COLO668 (cell line): Measurements from ENCODE around the gene TMEM37.

ENCODE experiments used
- DNase-seq: peaks from one replicate; lab custom pipeline; 2025; ENCODE audit not compliant: unreplicated experiment; lab: John Stamatoyannopoulos, UW

Gene TMEM37

GRCh38 chr2:119451336-119452050 is 19.8 kb downstream of the TMEM37 start:
- DNase-seq = no peak

DNA sequence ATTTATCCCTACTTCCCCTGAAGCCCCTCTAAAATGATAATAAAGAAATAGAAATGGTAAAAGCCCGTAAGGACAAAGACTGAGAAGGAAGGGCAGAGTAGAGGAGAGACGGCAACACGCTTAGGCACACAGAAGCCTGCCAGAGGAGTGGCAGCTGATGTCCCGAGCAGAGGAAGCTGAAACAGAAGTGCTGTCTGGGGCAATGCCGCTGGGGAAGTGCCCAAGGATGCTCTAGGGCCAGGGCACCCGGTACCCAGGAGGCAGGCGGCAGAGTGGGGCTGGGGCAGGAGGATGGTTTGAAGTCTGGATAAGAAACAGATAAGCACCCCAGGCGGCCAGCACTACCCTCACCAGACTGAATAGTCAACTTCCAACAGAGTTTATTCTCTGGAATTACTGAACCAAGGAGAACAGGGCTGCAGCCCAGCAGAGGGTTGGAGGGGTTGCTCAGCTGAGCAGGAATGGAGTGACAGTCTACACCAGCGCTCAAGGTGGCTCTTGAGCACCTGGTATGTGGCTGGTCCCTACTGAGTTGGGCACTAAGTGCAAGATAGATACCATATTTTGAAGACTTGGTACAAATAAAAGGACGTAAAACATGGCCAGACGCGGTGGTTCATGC is 22.4 kb downstream of the TMEM37 start:
- DNase-seq = no peak

- no peak for DNase-seq
These were observed 23.5 kb downstream of the TMEM37 start for GRCh38 chr2:119455066-119455718.

- DNase-seq = no peak
These were observed 28.4 kb downstream of the TMEM37 start for GRCh38 chr2:119460076-119460475.

- no peak for DNase-seq
These were observed 30.2 kb downstream of the TMEM37 start for GRCh38 chr2:119461811-119462210.

- DNase-seq = no peak
These were observed 30.9 kb downstream of the TMEM37 start for GRCh38 chr2:119462574-119462973.

DNA sequence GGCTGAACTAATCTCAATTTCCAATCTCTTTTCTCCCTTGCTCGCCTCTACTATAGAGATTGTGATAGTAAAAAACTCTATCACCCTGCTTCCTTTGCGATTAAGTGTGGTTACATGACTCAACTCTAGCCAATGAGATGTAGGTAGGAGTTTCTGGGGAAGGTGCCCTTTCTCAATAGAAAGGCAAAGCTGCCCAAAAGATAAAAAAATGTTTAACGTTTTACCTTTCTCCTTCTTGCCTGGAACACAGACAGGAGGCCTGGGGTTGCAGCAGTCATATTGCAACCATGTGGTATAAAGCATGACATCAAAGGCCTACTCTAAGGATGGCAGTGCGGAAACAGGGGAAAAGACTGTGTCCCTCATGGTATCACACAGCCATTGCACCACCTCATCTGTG is 31.5 kb downstream of the TMEM37 start:
- DNase-seq = no peak

DNA sequence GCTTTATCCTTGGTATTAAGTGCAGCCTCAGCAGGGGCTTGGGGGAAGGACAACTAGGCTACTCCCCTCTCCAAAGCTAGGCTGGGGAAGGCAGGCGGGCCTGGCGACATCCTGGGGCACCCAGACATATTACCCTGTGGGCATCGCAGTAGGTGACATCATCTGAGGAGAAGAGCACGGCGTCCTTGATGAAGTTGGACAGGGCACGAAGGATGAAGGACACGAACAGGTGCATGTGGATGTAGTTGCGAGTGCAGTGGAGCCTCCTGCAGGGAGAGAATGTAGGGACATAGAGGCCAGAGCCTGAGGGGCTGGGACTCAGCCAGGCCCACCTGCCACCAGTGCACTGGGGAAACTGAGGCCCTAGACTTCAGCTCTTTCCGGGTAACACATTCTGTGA is 32.3 kb downstream of the TMEM37 start:
- no peak for DNase-seq

DNA sequence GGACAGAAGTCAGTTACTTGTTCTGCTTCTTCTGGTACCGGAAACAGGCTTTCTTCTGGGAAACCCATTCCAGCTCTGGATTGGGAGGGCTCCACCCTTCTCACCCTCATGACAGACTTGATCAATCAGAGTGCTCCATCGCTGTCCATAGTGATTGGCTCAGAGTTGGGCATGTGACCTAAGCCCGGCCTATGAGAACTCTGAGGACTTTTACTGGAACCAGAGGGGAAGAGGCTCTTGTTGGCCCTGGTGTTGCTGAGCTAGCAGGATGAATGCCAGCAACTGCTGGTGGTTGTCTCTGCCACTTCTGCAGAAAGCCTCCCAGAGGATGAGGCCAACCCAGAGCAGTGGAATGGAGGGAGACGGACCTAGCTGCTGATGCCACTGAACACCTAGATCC is 33.3 kb downstream of the TMEM37 start:
- no peak for DNase-seq

- DNase-seq = no peak
These were observed 34.0 kb downstream of the TMEM37 start for GRCh38 chr2:119465687-119466086.

DNA sequence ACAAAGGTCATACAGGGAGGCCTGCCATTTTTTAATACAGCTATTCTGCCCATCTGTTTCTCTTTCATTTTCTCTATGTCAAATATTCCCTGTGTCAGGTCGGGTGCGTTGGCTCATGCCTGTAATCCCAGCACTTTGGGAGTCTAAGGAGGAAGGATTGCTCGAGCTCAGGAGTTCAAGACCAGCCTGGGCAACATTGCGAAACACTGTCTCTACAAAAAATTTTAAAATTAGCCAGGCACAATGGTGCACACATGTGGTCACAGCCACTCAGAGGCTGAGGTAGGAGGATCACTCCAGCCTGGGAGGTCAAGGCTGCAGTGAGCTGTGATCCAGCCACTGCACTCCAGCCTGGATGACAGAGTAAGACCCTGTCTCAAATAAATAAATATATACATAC is 34.7 kb downstream of the TMEM37 start:
- DNase-seq = no peak

GRCh38 chr2:119468154-119468955 is 36.7 kb downstream of the TMEM37 start:
- DNase-seq = no peak

GRCh38 chr2:119469131-119469530 is 37.5 kb downstream of the TMEM37 start:
- no peak for DNase-seq

DNA sequence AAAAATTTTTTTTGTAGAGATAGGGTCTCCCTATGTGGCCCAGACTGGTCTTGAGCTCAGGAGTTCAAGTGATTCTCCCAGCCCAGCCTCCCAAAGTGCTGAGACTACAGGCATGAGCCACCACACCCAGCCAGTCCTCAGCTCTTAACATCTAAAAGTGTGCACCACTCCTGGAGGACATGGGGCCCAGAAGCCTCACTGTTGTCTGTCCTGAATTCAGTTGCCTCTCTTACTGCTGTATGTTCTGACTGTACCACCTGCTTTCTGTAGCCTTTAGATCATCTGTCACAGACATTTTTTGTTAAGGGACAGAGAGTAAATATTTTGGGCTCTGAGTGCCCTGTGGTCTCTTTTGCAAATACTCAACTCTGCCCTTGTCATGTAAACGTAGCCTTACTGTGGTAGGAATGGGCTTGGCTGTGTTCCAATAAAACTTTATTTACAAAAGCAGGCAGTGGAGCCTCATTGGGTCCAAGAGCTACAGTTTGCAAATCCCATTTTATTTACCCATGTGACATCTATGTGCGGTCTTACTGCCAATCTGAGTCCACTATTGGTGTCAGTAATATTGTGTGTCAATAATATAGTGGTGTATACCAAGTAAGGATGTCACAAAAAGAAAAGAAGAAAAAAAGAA is 38.1 kb downstream of the TMEM37 start:
- DNase-seq = peak; percentile 62

DNA sequence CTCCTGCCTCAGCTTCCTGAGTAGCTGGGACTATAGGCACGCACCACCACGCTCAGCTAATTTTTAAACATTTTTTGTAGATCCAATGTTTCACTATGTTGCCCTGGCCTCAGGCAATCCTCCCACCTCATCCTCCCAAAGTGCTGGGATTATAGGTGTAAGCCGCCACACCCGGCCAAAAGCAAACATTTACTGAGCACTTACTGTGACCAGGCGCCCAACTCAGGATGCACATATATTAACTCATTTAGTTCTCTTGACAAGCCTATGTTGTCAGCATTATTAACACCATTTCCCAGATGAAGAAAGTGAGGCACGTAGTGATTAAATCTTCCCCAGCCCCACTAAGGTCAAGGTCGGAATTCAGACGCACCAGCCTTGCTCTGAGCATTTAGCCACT is 41.1 kb downstream of the TMEM37 start:
- DNase-seq = peak; percentile 21

DNA sequence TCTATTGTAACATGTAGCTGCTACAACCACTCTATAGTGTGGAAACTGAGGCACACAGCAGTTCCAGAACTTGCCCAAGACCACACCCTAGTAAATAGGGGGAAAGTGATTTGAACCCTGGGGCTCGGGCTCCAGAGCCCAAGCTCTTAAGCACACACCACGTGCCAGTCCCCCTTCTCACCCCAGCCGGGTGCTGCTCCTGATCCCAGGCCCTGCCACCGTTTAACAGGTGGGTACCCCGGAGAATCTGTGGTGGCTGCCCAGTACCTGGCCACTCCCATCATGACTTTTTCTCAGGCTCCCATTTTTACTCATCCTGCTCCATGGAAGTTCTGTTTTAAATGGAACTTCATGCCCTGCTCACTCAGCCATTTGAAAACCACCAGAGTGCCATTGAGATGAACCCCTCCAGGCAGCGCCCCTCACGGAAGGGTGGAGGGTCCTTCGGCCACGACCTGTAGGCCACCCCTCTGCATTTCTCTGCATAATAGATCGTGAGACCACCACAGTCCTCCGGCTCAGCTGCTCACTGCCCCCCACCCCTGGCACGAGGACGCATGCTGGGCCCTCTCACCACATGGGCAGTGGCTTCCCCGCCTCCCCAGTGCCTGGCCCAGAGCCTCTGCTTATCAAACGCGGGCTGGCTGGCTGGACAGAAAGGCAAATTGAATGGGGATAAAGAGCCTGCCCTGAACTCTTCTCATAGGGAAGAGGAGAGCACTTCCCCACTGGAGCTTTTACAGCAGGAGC is 42.1 kb downstream of the TMEM37 start:
- DNase-seq = no peak

DNA sequence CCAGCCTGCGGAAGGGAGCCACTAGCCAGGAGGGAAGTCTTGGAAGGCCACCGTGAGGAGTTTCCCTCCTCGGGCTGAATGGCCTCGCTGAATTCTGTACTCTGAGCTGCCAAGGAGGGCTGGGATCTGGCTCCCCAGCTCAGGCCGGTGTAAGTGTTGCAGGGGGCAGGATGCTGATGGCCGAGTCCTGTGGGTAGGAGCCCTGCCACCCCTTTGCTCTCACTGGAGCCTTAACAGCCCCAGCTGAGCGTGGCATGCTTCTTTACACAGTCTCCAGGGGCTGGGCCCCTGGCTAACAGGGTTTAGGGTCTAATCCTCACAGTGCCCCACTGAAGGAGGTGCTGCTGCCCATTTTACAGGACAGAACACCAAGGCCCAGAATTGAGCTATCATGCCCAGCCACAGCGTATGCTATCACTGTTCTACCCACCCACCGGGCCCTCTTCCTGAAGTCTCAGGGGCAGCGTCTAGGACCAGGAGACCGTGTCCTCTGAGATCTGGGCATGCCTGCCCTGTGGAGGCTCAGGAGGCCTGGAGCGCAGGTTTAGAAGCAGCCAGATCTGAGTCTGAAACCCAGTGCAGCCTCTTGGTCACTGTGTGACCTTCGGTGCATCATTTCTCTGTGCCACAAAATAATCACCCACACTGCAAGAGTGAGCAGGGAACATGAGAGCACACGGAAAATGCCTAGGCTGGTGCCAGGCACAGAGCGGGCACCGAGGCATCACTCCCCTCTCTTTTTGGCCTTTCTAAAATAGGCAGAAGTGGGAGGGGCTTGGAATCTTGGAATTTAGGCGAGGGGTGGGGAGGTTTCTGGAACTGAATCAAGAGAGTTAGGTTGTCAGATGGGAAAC is 42.9 kb downstream of the TMEM37 start:
- no peak for DNase-seq

- DNase-seq = peak; percentile 46
These were observed 43.7 kb downstream of the TMEM37 start for GRCh38 chr2:119475225-119475856.

DNA sequence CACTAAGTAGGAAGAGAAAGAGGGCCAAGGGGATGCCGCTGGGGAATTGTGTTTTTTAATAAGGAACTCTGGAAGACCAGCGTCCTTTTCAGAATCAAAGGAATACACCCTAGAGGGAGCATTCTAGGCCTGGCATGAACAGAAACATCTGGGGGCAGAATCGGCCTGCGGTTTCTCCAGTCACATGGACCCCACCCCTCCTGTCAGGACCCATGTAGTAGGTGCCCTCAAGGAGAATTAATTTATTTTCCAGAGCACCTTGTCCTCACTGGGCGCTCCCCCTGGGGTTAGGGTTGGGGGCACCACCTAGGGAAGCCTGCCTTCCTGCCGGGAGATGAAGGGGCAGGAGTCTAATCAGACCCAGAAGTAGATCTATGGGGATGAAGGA is 44.2 kb downstream of the TMEM37 start:
- DNase-seq = no peak
